Activated naive CD4-positive, alpha-beta T cell (primary cell): Measurements from ENCODE around the gene DCAF11.
"Not testable (repeated sequence)": the region's sequence is repeated elsewhere in the genome, so short reads cannot be mapped to it uniquely, and the experiment has no call there.

Experiments used
- DNase-seq, 4 experiments: peaks; one replicate each; lab custom pipeline; 2025; lab: John Stamatoyannopoulos, UW

Gene DCAF11

DNA sequence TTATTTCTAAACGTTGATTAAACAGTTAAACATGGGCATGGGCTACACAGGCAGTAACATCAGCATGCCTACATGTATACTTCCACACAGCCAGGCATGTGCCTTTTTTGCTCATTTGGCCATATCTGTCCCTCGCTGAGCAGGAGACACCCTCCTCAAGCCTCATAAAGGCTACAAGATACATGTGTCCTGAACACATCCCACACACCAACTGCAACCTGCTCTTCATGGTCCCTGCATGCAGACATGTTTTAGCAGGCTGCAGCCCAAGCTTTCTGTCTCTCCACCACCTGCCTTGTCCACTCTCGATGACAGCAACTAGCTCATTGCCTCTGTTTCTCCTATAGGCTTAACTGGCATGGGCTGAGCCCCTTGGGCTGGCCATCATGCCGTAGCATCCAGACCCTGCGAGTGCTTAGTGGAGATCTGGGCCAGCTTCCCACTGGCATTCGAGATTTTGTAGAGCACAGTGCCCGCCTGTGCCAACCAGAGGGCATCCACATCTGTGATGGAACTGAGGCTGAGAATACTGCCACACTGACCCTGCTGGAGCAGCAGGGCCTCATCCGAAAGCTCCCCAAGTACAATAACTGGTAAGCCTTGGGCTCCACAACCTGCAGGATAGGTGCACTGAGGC lies 17.9 kb upstream of the DCAF11 start:
- no peak for DNase-seq

DNA sequence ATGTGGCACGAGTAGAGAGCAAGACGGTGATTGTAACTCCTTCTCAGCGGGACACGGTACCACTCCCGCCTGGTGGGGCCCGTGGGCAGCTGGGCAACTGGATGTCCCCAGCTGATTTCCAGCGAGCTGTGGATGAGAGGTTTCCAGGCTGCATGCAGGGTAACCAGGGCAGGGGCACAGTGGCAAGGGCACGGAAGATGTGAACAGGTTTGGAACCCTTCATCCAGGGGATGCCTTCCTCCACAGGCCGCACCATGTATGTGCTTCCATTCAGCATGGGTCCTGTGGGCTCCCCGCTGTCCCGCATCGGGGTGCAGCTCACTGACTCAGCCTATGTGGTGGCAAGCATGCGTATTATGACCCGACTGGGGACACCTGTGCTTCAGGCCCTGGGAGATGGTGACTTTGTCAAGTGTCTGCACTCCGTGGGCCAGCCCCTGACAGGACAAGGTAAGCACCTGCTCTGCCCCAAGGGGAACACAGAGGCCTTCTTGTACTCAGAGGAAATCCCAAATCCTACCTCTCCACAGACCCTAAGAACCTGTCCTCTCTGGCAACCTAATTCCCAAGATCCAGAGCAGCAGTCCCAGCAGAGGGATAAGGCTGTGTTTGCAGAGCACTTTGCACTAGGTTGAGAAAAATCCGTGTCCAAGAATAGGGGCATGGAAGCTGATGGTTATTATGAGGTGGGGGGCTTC lies 16.2 kb upstream of the DCAF11 start:
- DNase-seq: no peak

DNA sequence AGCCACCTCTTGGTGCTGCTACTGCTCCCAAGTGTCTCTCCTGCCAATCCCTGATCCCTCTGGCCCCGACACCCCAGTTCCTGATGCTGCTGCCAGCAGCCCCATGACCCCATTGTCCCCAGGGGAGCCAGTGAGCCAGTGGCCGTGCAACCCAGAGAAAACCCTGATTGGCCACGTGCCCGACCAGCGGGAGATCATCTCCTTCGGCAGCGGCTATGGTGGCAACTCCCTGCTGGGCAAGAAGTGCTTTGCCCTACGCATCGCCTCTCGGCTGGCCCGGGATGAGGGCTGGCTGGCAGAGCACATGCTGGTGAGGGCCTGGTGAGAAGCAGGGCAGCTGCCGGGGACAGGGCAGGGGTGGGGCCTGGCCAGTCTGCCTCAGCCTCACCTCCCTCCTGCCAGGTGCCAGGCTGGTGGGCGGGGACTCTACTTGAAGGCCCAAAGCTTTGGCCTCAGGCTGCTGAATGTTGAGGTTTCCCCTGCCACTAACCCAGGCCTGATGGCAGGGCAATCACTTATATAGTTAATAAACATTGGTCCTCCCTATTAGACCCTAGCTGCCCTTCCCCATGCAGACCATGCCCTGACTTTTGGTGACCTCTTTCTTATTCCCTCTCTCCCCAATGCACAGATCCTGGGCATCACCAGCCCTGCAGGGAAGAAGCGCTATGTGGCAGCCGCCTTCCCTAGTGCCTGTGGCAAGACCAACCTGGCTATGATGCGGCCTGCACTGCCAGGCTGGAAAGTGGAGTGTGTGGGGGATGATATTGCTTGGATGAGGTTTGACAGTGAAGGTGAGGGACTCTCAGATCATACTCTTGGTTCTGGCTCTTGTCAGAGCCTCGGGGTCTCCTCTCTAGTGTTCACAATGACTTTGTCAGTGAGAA lies 15.4 kb upstream of the DCAF11 start:
- DNase-seq: no peak

DNA sequence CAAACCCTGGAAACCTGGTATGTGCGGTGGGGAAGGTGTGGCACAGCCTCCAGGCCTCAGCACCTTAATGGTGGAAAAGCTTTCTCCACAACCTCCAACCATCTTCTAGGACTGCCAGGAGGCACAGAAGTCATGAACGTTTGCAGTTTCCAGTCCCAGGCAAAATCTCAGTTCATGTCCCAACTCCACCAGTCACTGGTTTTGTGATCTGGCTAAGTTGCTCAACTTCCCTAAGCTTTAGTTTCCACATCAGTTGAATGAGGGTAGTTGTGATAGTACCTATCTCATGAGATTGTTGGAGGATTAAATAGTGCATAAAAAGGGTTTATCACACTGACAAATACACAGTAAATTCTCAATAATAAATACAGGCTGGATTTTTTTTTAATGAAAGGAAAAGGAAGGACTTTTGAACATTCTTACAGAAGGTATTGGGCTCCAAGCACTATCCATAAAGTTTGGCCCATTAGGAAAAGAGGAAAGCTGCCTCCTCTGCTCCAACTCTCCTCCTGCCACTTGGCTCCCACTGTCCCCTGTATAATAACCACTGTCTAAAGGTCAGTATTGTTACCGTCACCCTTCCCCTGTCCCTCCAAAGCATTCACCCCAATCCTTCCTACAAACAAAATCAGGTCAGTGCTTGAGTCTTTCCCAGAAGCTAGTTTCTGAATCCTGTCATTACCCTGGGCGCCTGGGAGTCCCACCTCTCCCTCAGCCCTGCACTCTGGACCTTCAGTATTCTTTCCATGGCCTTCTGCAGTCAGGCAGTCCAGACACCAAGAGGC lies 14.2 kb upstream of the DCAF11 start:
- DNase-seq: no peak

DNA sequence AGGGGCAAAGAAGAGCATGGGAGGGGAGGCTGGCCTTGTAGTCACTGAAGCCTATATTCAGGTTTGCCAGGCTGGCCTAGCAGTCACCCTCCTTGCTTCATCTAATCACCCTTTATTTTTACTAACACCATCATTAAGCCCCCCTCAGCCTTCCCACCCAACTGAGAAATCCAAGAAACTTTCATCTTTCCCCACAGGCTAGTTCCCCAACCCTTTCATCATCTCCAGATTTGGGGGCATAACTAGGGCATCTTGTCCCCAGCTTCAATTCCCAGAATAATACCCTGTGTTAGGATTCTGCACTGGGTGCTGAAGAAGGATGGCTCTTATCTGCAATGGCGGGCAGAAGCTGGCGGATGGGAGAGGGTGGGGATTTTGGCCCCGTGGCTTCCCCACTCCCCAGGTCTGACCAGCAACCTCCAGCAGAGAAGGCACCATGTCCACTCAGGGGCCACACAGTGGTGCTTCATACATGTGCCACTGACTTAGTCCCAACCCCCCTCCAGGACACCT lies 13.5 kb upstream of the DCAF11 start:
- DNase-seq: no peak

DNA sequence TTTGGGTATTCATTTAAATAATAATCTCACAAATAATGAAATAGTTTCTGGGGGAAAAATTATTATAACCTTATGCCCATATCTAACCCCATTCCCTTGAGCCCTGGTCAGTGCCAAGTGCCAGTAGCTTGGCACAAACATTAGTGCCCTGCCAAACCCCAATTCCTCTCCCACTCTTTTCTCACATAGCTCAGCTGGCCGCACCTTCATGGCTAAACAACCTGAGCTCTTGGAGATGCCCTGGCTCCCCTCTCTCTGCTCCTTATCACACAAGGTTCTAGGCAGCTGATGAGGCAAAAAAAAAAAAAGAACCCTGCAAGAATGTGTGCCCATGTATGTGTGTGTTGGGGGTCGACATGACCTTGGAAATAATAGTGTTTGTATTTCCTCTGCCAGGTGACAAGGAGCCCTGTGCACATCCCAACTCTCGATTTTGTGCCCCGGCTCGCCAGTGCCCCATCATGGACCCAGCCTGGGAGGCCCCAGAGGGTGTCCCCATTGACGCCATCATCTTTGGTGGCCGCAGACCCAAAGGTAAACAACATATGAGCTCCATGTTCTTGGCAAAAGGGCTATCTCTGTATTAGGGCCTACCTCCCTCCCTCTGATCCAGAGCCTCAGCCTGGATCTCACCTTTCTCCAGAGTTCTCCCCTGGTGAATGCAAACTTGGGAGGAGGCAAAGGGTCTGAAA lies 12.1 kb upstream of the DCAF11 start:
- no peak for DNase-seq

DNA sequence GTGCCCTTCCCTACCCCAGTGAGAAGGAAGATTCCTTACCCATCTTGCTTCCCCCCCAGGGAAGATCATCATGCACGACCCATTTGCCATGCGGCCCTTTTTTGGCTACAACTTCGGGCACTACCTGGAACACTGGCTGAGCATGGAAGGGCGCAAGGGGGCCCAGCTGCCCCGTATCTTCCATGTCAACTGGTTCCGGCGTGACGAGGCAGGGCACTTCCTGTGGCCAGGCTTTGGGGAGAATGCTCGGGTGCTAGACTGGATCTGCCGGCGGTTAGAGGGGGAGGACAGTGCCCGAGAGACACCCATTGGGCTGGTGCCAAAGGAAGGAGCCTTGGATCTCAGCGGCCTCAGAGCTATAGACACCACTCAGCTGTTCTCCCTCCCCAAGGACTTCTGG lies 11.1 kb upstream of the DCAF11 start:
- DNase-seq: no peak

DNA sequence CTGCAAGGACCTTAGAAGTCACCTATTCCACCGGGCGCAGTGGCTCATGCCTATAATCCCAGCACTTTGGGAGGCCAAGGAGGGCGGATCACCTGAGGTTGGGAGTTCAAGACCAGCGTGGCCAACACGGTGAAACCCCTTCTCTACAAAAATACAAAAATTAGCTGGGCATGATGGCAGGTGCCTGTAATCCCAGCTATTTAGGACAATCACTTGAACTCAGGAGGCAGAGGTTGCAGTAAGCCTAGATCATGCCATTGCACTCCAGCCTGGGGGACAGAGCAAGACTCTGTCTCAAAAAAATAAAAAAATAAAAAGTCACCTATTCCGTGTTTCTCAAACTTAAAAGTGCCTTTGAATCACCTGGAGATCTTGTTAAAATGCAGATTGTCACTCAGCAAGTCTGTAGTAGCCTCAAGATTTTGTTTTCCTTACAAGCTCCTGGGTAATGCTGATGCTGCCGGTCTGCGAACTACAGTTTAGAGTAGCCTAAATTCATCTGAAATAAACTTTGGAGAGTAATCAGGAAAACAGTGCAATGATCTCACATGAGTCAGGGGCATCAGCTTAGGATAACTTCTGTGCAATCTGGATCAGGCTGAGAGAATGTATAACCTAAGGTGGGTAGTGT lies 8.9 kb upstream of the DCAF11 start:
- DNase-seq: not testable (repeated sequence)

DNA sequence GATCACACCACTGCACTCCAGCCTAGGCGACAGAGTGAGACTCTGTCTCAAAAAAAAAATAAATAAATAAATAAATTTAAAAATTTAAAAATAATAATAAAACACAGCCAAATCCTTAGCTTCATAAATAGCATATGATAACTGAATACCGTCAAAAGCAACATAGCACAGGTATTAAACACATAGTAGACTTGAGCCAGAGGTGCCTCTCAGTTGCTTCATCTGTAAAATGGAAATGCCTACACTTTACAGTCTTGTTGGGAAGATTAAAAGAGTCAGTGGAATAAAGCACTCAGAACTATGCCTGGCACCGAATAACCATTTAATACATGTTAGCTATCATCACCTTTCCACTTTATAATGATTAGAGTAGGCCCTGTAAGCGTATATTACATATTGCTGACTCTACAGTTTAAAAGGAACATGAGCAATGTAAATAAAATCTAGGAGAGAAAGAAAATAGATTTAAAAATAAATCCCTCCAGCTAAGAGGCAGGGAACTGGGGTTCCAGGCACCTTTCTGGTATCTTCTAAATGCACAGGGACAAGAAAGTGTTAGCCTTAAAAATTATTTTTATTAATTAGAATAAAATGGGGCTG lies 7.8 kb upstream of the DCAF11 start:
- DNase-seq: no peak

DNA sequence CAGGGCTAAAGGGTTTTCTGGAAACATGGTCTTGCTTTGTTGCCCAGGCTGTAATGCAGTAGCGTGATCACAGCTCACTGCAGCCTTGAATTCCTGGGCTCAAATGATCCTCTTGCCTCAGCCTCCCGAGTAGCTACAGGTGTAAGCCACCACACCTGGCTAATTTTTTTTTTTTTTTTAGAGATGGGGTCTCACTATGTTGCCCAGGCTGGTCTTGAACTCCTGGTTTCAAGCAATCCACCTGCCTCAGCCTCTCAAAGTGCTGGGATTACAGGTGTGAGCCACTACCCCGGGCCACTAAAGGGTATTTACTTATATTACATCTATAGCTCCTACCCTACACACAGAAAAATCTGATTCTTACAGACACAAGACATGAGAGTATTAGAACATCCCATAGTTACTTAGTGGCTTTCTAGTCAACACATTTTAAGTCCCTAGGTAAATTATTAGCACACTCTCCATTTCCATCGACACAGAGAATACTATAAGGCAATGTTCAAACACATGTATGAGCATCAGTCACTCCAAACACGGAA lies 6.2 kb upstream of the DCAF11 start:
- no peak for DNase-seq

DNA sequence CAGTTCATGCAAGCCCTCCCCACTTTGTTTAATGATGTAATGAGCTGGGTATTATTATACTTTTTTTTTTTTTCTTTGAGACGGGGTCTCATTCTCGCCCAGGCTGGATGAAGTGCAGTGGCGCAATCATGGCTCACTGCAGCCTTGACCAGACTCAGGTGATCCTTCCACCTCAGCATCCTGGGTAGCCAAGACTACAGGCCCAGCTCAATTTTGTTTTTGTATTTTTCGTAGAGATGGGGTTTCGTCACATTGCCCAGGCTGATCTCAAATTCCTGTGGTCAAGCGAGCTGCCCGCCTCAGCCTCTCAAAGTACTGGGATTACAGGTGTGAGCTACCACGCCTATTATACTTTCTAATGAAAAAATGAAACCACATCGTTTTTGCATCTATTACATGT lies 4.5 kb upstream of the DCAF11 start:
- DNase-seq: no peak

DNA sequence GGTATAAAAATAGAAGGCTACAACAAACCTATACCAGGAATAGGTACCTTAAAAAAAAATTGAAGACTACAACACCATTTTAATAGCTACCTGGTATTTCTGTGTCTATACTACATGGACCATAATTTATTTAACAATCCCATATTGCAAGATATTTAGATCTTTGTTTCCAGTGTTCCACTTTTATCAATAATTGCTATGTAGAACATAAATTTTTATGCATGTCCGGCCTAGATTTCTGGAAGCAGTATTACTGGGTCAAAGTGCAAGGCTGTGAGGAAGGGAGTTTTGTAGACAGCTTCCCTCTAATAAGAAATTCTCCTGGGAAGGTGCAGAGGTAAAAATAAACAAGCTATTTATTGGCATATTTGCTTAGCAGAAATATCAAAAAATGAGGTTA lies 4.1 kb upstream of the DCAF11 start:
- DNase-seq: no peak

DNA sequence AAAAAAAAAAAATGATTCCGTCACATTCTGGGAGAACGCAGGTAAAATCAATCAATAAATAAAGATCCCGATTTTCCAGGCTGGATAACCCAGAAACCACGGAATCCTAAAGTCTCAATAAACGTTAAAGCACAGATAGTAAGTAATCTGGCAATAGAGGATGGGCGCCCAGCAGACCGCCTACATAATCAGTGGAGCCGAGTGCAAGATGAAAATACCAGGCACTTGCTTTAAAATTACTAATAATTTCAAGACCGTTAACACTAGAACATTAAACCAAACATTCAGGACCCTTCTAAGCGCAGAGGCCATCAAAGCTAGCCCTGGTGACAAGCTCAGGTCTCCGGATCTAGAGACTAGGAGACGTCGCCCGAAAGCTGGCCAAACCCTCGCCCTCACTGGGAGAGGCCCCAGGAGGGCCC lies 1.2 kb upstream of the DCAF11 start:
- peak in 1 of 4 experiments; percentile 47 for DNase-seq

DNA sequence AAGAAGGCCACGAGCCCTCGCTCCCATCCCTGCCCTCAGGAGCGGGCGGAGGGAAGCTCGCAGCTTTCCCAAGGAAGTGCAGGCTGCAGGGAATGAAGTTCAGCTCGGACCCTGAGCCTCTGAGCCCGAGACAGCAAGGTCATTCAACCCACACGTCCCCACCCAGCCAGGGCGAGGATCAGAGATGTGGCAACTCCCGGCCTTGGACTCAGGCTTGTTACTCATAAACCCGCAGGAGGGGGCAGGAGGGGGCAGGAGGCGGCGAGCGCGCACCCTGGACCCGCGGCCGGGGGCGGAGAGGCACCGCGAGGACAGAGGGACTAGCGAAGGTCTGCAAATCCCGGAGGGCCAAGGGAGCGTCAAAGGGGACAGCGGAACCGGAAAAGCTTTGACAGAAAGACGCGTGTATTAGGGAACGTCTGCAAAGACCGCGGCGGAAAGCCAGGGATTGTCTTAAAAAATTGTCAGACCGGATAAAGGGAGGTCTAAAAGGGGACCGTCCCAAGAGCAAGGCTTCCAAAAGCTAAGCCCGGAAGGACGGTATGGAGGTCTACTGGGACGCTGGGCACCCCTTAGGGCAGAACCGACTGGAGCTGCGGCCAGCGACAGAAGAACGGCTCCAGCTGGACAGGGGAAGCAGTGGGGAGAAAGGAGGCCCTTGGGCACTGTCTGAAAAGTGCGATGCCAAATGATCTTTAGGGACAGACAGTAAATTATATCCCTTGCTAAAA lies 611 bp upstream of the DCAF11 start:
- DNase-seq: peak; percentile 57 to 72 (median 64)

DNA sequence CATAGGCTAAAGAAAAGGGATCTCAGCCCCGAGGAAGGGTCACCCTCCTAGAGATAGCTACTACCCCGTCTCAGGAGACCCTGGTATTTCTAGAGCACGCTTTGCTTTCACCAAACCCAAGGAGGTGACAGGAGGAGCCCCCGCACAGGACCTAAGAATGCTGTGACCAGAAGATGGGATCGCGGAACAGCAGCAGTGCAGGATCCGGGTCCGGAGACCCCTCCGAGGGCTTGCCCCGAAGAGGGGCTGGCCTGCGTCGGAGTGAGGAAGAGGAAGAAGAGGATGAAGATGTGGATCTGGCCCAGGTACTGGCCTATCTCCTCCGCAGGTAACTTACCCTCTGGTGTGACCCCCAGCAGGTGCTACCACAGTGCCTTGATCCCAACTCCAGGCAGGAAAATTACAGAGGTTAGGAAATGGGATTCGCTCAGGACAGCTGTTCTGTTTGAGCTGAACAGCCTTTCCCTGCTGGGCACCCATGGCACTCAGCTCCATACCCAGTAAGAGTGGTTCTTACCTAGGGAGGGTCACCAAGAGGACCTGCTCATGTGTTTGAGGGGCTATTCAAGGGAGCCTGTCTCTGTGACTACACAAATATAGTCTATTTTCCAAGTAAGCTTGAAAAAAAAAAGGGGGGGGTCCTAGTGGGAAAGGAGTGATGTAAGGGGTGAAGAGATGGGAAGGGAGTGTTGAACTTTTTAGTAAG lies 998 bp downstream of the DCAF11 start:
- no peak for DNase-seq

DNA sequence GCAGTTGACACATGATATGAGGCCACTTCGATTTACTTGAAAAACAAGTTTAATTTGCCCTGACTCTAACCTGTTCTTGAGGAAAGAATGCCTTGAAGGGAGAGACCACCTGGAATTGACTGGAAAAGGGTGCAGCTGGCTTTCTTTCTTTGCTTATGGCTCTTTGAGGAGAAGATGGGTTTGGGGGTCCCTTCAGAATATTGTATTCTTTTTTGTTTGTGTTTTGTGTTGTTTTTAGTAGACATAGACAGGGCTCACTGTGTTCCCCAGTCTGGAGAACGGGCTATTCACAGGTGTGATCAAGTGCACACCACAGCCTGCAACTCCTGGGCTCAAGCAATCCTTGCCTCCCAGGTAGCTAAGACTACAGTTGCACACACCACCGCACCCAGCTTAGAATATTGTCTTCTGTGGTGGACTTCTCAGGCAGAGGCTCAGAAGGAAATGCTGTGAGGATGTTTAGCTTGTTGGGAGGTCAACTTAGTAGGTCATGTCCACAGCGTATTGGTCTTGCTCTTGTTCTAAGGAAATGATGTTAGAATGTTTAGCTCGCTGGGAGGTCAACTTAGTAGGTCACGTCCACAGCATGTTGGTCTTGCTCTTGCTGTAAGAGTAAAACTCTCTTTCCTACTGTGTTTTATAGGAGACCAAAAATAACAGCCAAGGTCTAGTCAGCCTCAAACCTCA lies 1.7 kb downstream of the DCAF11 start:
- DNase-seq: no peak

DNA sequence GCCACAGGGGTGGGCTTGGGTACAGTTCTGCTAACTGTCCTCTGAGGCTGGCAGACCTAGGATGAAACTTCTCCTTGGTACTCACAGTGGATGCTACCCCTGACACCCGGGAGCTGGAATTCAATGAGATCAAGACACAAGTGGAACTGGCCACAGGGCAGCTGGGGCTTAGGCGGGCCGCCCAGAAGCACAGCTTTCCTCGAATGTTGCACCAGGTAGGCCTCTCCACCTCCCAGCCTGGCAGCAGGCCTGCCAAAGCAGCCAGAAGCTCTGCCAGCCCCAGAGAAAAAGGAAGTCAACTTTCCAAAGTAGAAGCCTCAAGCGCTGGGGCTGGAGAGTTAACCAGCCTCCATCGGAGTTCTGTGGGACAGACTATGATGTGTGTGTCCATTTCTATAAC lies 2.6 kb downstream of the DCAF11 start:
- no peak for DNase-seq

DNA sequence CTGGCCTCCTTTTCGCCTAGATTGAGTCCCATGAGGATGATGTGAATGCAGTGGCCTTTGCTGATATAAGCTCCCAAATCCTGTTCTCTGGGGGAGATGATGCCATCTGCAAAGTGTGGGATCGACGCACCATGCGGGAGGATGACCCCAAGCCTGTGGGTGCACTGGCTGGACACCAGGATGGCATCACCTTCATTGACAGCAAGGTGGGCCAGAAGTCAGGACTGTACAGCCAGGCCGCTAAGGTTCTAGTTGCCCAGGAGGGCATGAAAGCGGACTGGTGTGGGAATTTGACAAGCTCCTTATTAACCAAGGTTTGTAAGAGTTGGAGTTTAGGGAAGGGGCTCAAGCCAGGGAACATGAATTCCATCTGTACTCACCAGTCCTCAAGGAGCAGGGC lies 5.1 kb downstream of the DCAF11 start:
- no peak for DNase-seq
